ENCODE results near the gene GFPT1. TPM values are rescaled to one million over a fixed set of nuclear protein-coding genes. Genes with fewer than 3 reads are reported as not detected.

The GFPT1 gene
- total RNA-seq, 5 donors from 2014 or later (not counting 1 experiment from before 2014, with no cell fraction given): 14.9 to 22.1 (median 19.8) TPM

GRCh38 chr2:69382547-69382946 lies 4.5 kb downstream of the GFPT1 start:
- no peak for DNase-seq
- POLR2A ChIA-PET: no interaction called here
- H3K4me1 Mint-ChIP-seq: peaks cover 52 to 62% (median 58%) of the 10 kb centered on the region in 3 donors
- H3K4me1 ChIP-seq (ENCODE audit: control insufficient read depth in 1 of 2, extremely low read depth in 1 of 2, insufficient read depth in 2 of 2, low read length in 2 of 2): peaks cover 13 to 17% of the 10 kb centered on the region in 2 experiments
- H3K4me3 Mint-ChIP-seq: no peak overlapping the region
- no peaks in the 10 kb centered on the region for H3K36me3 ChIP-seq (ENCODE audit: control insufficient read depth in 2 of 2, extremely low read depth in 1 of 2, insufficient read depth in 1 of 2, low read length in 1 of 2)
- ATAC-seq (replicated peaks in 1 of 4): no peak
- CTCF ChIA-PET: no interaction called here
- no CpG with 5 or more reads among the region's 2 CpGs for WGBS (ENCODE audit: insufficient coverage)
- no peak overlapping the region for H3K4me3 ChIP-seq (ENCODE audit: control insufficient read depth in 1 of 2, extremely low read depth in 1 of 2, low read length in 1 of 2)
- no peaks in the 10 kb centered on the region for H3K9me3 Mint-ChIP-seq
- no peaks in the 10 kb centered on the region for H3K27me3 ChIP-seq (replicated peaks in 1 of 2; ENCODE audit: control insufficient read depth in 2 of 2, extremely low read depth in 1 of 2, insufficient read depth in 2 of 2, low read length in 1 of 2)
- no peaks in the 10 kb centered on the region for H3K9me3 ChIP-seq
- no peak overlapping the region for H3K27ac ChIP-seq (ENCODE audit: low read length)
- H3K27me3 Mint-ChIP-seq: no peaks in the 10 kb centered on the region
- H3K36me3 Mint-ChIP-seq: peaks cover 15% of the 10 kb centered on the region
- peak overlapping the region in 1 of 2 donors; percentile 19 for H3K27ac Mint-ChIP-seq

- CTCF ChIA-PET: interaction anchor here in 1 of 2 donors (1.5 kb wide), 1 partner anchor 9 kb away, joined by 3 read pairs; no protein-coding TSS in a partner anchor
- no peaks in the 10 kb centered on the region for H3K9me3 Mint-ChIP-seq
- Histone ChIP-seq H3K27me3 (replicated peaks in 1 of 2; ENCODE audit: control insufficient read depth in 2 of 2, extremely low read depth in 1 of 2, insufficient read depth in 2 of 2, low read length in 1 of 2) (no peaks in the 10 kb centered on the region), H3K4me1 (ENCODE audit: control insufficient read depth in 1 of 2, extremely low read depth in 1 of 2, insufficient read depth in 2 of 2, low read length in 2 of 2) (peaks cover 10 to 11% of the 10 kb centered on the region in 2 experiments), H3K27ac (ENCODE audit: low read length) (no peak overlapping the region), H3K36me3 (ENCODE audit: control insufficient read depth in 2 of 2, extremely low read depth in 1 of 2, insufficient read depth in 1 of 2, low read length in 1 of 2) (no peaks in the 10 kb centered on the region), H3K4me3 (ENCODE audit: control insufficient read depth in 1 of 2, extremely low read depth in 1 of 2, low read length in 1 of 2) (no peak overlapping the region), H3K9me3 (no peaks in the 10 kb centered on the region)
- ATAC-seq (replicated peaks in 1 of 4) (no peak), DNase-seq (no peak)
- H3K27ac Mint-ChIP-seq: peak overlapping the region; percentile 27 to 29
- POLR2A ChIA-PET: interaction anchor here (0.6 kb wide), 3 partner anchors 9 to 17 kb away, joined by 3 read pairs; no protein-coding TSS in a partner anchor
- peaks cover 51 to 61% (median 59%) of the 10 kb centered on the region in 3 donors for H3K4me1 Mint-ChIP-seq
- no peak overlapping the region for H3K4me3 Mint-ChIP-seq
- H3K27me3 Mint-ChIP-seq: no peaks in the 10 kb centered on the region
- H3K36me3 Mint-ChIP-seq: peaks cover 15% of the 10 kb centered on the region
- WGBS (ENCODE audit: insufficient coverage): 90% methylated on average over 1 of the region's 1 CpG
Observed at GRCh38 chr2:69381337-69381737, 5.7 kb downstream of the GFPT1 start.

GRCh38 chr2:69380072-69380917 lies 6.7 kb downstream of the GFPT1 start:
- peaks cover 2 to 8% of the 10 kb centered on the region in 2 experiments for H3K4me1 ChIP-seq (ENCODE audit: control insufficient read depth in 1 of 2, extremely low read depth in 1 of 2, insufficient read depth in 2 of 2, low read length in 2 of 2)
- WGBS (ENCODE audit: insufficient coverage): 100% methylated on average over 3 of the region's 12 CpGs
- CTCF ChIA-PET: interaction anchor here (0.6 to 1.5 kb wide), 3 partner anchors 10 to 204 kb away, joined by 3 to 8 read pairs (median 5); no protein-coding TSS in a partner anchor

GRCh38 chr2:69376403-69376802 lies 10.6 kb downstream of the GFPT1 start:
- no peak overlapping the region for H3K27ac ChIP-seq (ENCODE audit: low read length)
- ChIA-PET CTCF (interaction anchor here (0.6 to 1.1 kb wide), 4 partner anchors 9 to 558 kb away, joined by 3 to 4 read pairs (median 3); no protein-coding TSS in a partner anchor), POLR2A (interaction anchor here in 1 of 2 donors (0.8 kb wide), 1 partner anchor 68 kb away, joined by 3 read pairs; no protein-coding TSS in a partner anchor)
- peaks cover 0 to 13% of the 10 kb centered on the region in 2 donors for H3K36me3 ChIP-seq (ENCODE audit: control insufficient read depth in 2 of 2, extremely low read depth in 1 of 2, insufficient read depth in 1 of 2, low read length in 1 of 2)
- WGBS (ENCODE audit: insufficient coverage): 83% methylated on average over 1 of the region's 6 CpGs
- H3K4me1 ChIP-seq (ENCODE audit: control insufficient read depth in 1 of 2, extremely low read depth in 1 of 2, insufficient read depth in 2 of 2, low read length in 2 of 2): no peaks in the 10 kb centered on the region
- no peak for ATAC-seq (replicated peaks in 1 of 4)
- no peak for DNase-seq
- peaks cover 16% of the 10 kb centered on the region for H3K36me3 Mint-ChIP-seq
- H3K4me1 Mint-ChIP-seq: peaks cover 29 to 32% (median 29%) of the 10 kb centered on the region in 3 donors
- H3K9me3 Mint-ChIP-seq: no peaks in the 10 kb centered on the region
- H3K9me3 ChIP-seq: no peaks in the 10 kb centered on the region
- no peak overlapping the region for H3K4me3 Mint-ChIP-seq
- no peak overlapping the region for H3K4me3 ChIP-seq (ENCODE audit: control insufficient read depth in 1 of 2, extremely low read depth in 1 of 2, low read length in 1 of 2)
- H3K27me3 ChIP-seq (replicated peaks in 1 of 2; ENCODE audit: control insufficient read depth in 2 of 2, extremely low read depth in 1 of 2, insufficient read depth in 2 of 2, low read length in 1 of 2): no peaks in the 10 kb centered on the region
- H3K27me3 Mint-ChIP-seq: no peaks in the 10 kb centered on the region
- H3K27ac Mint-ChIP-seq: peak overlapping the region in 1 of 2 donors; percentile 48

More at GRCh38 chr2:69380072-69380917, 6.7 kb downstream of the GFPT1 start:
- POLR2A ChIA-PET: interaction anchor here (0.6 kb wide), 3 partner anchors 8 to 1250 kb away, joined by 3 to 5 read pairs (median 3); no protein-coding TSS in a partner anchor
- Mint-ChIP-seq H3K36me3 (peaks cover 15% of the 10 kb centered on the region), H3K9me3 (no peaks in the 10 kb centered on the region), H3K4me1 (peaks cover 50 to 62% (median 59%) of the 10 kb centered on the region in 3 donors), H3K27ac (peak overlapping the region in 1 of 2 donors; percentile 2), H3K4me3 (no peak overlapping the region), H3K27me3 (no peaks in the 10 kb centered on the region)
- Histone ChIP-seq H3K27me3 (replicated peaks in 1 of 2; ENCODE audit: control insufficient read depth in 2 of 2, extremely low read depth in 1 of 2, insufficient read depth in 2 of 2, low read length in 1 of 2) (no peaks in the 10 kb centered on the region), H3K36me3 (ENCODE audit: control insufficient read depth in 2 of 2, extremely low read depth in 1 of 2, insufficient read depth in 1 of 2, low read length in 1 of 2) (no peaks in the 10 kb centered on the region), H3K9me3 (no peaks in the 10 kb centered on the region), H3K27ac (ENCODE audit: low read length) (no peak overlapping the region), H3K4me3 (ENCODE audit: control insufficient read depth in 1 of 2, extremely low read depth in 1 of 2, low read length in 1 of 2) (no peak overlapping the region)
- DNase-seq: no peak
- ATAC-seq (replicated peaks in 1 of 4): no peak

- Histone ChIP-seq H3K4me1 (ENCODE audit: control insufficient read depth in 1 of 2, extremely low read depth in 1 of 2, insufficient read depth in 2 of 2, low read length in 2 of 2) (no peaks in the 10 kb centered on the region), H3K4me3 (ENCODE audit: control insufficient read depth in 1 of 2, extremely low read depth in 1 of 2, low read length in 1 of 2) (no peak overlapping the region), H3K36me3 (ENCODE audit: control insufficient read depth in 2 of 2, extremely low read depth in 1 of 2, insufficient read depth in 1 of 2, low read length in 1 of 2) (peaks cover 5 to 19% of the 10 kb centered on the region in 2 donors), H3K27me3 (replicated peaks in 1 of 2; ENCODE audit: control insufficient read depth in 2 of 2, extremely low read depth in 1 of 2, insufficient read depth in 2 of 2, low read length in 1 of 2) (no peaks in the 10 kb centered on the region), H3K9me3 (no peaks in the 10 kb centered on the region), H3K27ac (ENCODE audit: low read length) (no peak overlapping the region)
- H3K36me3 Mint-ChIP-seq: peaks cover 14% of the 10 kb centered on the region
- DNase-seq: peak in 1 of 35 experiments; percentile 54
- WGBS (ENCODE audit: insufficient coverage): 100% methylated on average over 4 of the region's 8 CpGs
- CTCF ChIA-PET: interaction anchor here (0.6 to 1.2 kb wide), 6 partner anchors 10 to 559 kb away, joined by 3 to 7 read pairs (median 4); no protein-coding TSS in a partner anchor
- no peaks in the 10 kb centered on the region for H3K9me3 Mint-ChIP-seq
- no peak overlapping the region for H3K4me3 Mint-ChIP-seq
- POLR2A ChIA-PET: no interaction called here
- H3K27me3 Mint-ChIP-seq: no peaks in the 10 kb centered on the region
- H3K4me1 Mint-ChIP-seq: peaks cover 22 to 29% (median 25%) of the 10 kb centered on the region in 3 donors
- peak in 3 of 4 experiments; percentile 47 to 62 (median 52) for ATAC-seq (replicated peaks in 1 of 4)
- no peak overlapping the region for H3K27ac Mint-ChIP-seq
Observed at GRCh38 chr2:69375494-69376353, 11.3 kb downstream of the GFPT1 start.

- Mint-ChIP-seq H3K27me3 (no peaks in the 10 kb centered on the region), H3K9me3 (no peaks in the 10 kb centered on the region), H3K36me3 (peaks cover 33% of the 10 kb centered on the region), H3K4me1 (peaks cover 11 to 22% (median 15%) of the 10 kb centered on the region in 3 donors), H3K4me3 (no peak overlapping the region), H3K27ac (no peak overlapping the region)
- Histone ChIP-seq H3K36me3 (ENCODE audit: control insufficient read depth in 2 of 2, extremely low read depth in 1 of 2, insufficient read depth in 1 of 2, low read length in 1 of 2) (peaks cover 17 to 40% of the 10 kb centered on the region in 2 donors), H3K27ac (ENCODE audit: low read length) (no peak overlapping the region), H3K4me3 (ENCODE audit: control insufficient read depth in 1 of 2, extremely low read depth in 1 of 2, low read length in 1 of 2) (no peak overlapping the region), H3K4me1 (ENCODE audit: control insufficient read depth in 1 of 2, extremely low read depth in 1 of 2, insufficient read depth in 2 of 2, low read length in 2 of 2) (no peaks in the 10 kb centered on the region), H3K9me3 (no peaks in the 10 kb centered on the region), H3K27me3 (replicated peaks in 1 of 2; ENCODE audit: control insufficient read depth in 2 of 2, extremely low read depth in 1 of 2, insufficient read depth in 2 of 2, low read length in 1 of 2) (no peaks in the 10 kb centered on the region)
- CTCF ChIA-PET: interaction anchor here (0.5 to 0.7 kb wide), 2 partner anchors 8 to 52 kb away, joined by 4 read pairs; no protein-coding TSS in a partner anchor
- POLR2A ChIA-PET: interaction anchor here in 1 of 2 donors (0.6 kb wide), 1 partner anchor 8 kb away, joined by 3 read pairs; no protein-coding TSS in a partner anchor
- DNase-seq: no peak
- ATAC-seq (replicated peaks in 1 of 4): no peak
Observed at GRCh38 chr2:69372767-69373166, 14.3 kb downstream of the GFPT1 start.

Data from T-cell (primary cell).